Gastrocnemius medialis (tissue), 4 donors: ENCODE measurements around the gene PNLIPRP2. TPM values are rescaled to one million over a fixed set of nuclear protein-coding genes. Genes with fewer than 3 reads are reported as not detected.

Experiments used
- ATAC-seq, 2 donors: fragments of 150-250 bp; one replicate each; pipeline ENCODE4 v1.9.1; 2016
- DNase-seq, 2 donors: peaks; one replicate each; pipeline ENCODE4 v3.0.0-alpha.2; 2019
- H3K27ac ChIP-seq, 4 donors: fragments of 200-600 bp; sonication (generic); 1 replicate in 1 of 4; 2 replicates in 3 of 4; pipeline ENCODE4 v1.5.1; 2016 to 2018; ENCODE audit warnings: mild to moderate bottlenecking in 2 of 4, moderate library complexity in 1 of 4
- H3K27me3 ChIP-seq, 3 donors: fragments of 200-600 bp; sonication (generic) in 2 of 3; 1 replicate in 1 of 3; 2 replicates in 2 of 3; pipeline versions ENCODE4 v1.5.1 to v1.6.0; 2016 to 2019; ENCODE audit warnings: mild to moderate bottlenecking in 1 of 3, moderate library complexity in 1 of 3
- H3K36me3 ChIP-seq, 2 donors: fragments of 200-600 bp; sonication (generic) in 1 of 2; one replicate each; pipeline ENCODE4 v1.5.1; 2017 to 2018
- H3K4me1 ChIP-seq, 2 donors: fragments of 200-600 bp; sonication (generic) in 1 of 2; one replicate each; pipeline ENCODE4 v1.5.1; 2016 to 2017; ENCODE audit warnings: mild to moderate bottlenecking in 2 of 2
- H3K4me3 ChIP-seq, 4 donors: fragments of 200-600 bp; sonication (generic) in 3 of 4; 1 replicate in 1 of 4; 2 replicates in 3 of 4; pipeline ENCODE4 v1.5.1; 2016 to 2019; ENCODE audit warnings: mild to moderate bottlenecking in 2 of 4
- H3K9me3 ChIP-seq, 3 donors: fragments of 200-600 bp; sonication (generic) in 2 of 3; 1 replicate in 1 of 3; 2 replicates in 2 of 3; pipeline ENCODE4 v1.5.1; 2016 to 2019
- POLR2A ChIP-seq, 2 donors: fragments of 450-650 bp; IDR thresholded peaks; one replicate each; pipeline ENCODE4 v1.6.1; 2017; ENCODE audit warnings: antibody characterized with exemption in 2 of 2, mild to moderate bottlenecking in 2 of 2, moderate library complexity in 2 of 2
- in situ Hi-C, 4 donors: fragments of 200-750 bp; cut with MboI; loops; one replicate each; pipeline versions ENCODE4 v1.15.0 to v1.8.0; 2017; ENCODE audit warnings: low sequenced_read_pairs in 4 of 4
- intact Hi-C: fragments of 100-400 bp; cut with DNase I; formaldehyde crosslinking; loops from one replicate; pipeline ENCODE4 v1.15.1; 2023; ENCODE audit warnings: low total_unique reads
- total RNA-seq, 4 donors: library from RNA; depleted of rRNA; stranded (reverse); fragments of >200 nt; gene quantifications; one replicate each; pipeline versions ENCODE4 v1.1.0 to v1.2.3, GENCODE V29; 2016
- TF ChIP-seq, protein P1 (sequence below), 5 experiments: fragments of 450-650 bp in 3 of 5; fragments of 200-600 bp in 2 of 5; sonication (generic) in 2 of 5; IDR thresholded peaks in 4 of 5; conservative IDR thresholded peaks in 1 of 5; 1 replicate in 4 of 5; 2 replicates in 1 of 5; pipeline ENCODE4 v1.5.1; 2016 to 2019; ENCODE audit warnings: antibody characterized with exemption in 5 of 5, mild to moderate bottlenecking in 3 of 5, moderate library complexity in 3 of 5

Gene PNLIPRP2
- total RNA-seq, 4 donors from 2014 or later: not detected

- no peak for TF ChIP-seq POLR2A (IDR thresholded peaks at IDR 0.05)
- TF ChIP-seq, protein P1, sequence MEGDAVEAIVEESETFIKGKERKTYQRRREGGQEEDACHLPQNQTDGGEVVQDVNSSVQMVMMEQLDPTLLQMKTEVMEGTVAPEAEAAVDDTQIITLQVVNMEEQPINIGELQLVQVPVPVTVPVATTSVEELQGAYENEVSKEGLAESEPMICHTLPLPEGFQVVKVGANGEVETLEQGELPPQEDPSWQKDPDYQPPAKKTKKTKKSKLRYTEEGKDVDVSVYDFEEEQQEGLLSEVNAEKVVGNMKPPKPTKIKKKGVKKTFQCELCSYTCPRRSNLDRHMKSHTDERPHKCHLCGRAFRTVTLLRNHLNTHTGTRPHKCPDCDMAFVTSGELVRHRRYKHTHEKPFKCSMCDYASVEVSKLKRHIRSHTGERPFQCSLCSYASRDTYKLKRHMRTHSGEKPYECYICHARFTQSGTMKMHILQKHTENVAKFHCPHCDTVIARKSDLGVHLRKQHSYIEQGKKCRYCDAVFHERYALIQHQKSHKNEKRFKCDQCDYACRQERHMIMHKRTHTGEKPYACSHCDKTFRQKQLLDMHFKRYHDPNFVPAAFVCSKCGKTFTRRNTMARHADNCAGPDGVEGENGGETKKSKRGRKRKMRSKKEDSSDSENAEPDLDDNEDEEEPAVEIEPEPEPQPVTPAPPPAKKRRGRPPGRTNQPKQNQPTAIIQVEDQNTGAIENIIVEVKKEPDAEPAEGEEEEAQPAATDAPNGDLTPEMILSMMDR (IDR thresholded peaks at IDR 0.05 in 4 of 5, conservative IDR thresholded peaks at IDR 0.05 in 1 of 5): no peak
- no peak for ATAC-seq
- intact Hi-C loops: no loop called here
These were observed 15.6 kb downstream of the PNLIPRP2 start for GRCh38 chr10:116636385-116636784.

GRCh38 chr10:116636976-116637375 is 16.2 kb downstream of the PNLIPRP2 start:
- TF ChIP-seq, protein P1 (IDR thresholded peaks at IDR 0.05 in 4 of 5, conservative IDR thresholded peaks at IDR 0.05 in 1 of 5): no peak
- TF ChIP-seq POLR2A (IDR thresholded peaks at IDR 0.05): no peak
- DNase-seq: no peak
- H3K4me3 ChIP-seq: no peak overlapping the region
- intact Hi-C loops: no loop called here
- no peaks in the 10 kb centered on the region for H3K36me3 ChIP-seq
- ATAC-seq: no peak
- in situ Hi-C loops: no loop called here
- H3K4me1 ChIP-seq: no peaks in the 10 kb centered on the region
- H3K27ac ChIP-seq: no peak overlapping the region
- no peaks in the 10 kb centered on the region for H3K27me3 ChIP-seq
- H3K9me3 ChIP-seq: no peaks in the 10 kb centered on the region

More at GRCh38 chr10:116636385-116636784, 15.6 kb downstream of the PNLIPRP2 start:
- in situ Hi-C loops: no loop called here
- no peaks in the 10 kb centered on the region for H3K36me3 ChIP-seq
- no peaks in the 10 kb centered on the region for H3K9me3 ChIP-seq
- H3K4me3 ChIP-seq: no peak overlapping the region
- H3K4me1 ChIP-seq: no peaks in the 10 kb centered on the region
- no peaks in the 10 kb centered on the region for H3K27me3 ChIP-seq
- no peak overlapping the region for H3K27ac ChIP-seq
- DNase-seq: no peak

DNA sequence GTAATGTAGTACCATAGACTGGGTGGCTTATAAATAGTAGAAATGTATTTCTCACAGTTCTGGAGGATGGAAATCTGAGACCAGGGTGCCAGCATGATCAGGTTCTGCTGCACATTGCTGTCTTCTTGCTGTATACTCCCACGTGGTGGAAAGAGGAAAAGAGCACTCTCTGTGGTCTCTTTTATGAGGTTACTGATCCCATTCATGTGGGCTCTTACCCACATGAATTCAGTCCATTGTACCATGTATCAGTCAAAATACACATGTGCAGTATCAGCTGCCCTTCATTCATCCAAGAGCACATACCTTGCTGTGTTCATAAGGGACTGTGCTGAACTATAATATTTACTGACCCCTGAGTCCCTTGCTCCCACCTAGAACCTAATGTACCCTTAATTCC is 17.1 kb downstream of the PNLIPRP2 start:
- TF ChIP-seq, protein P1 (IDR thresholded peaks at IDR 0.05 in 4 of 5, conservative IDR thresholded peaks at IDR 0.05 in 1 of 5): no peak
- no peak for TF ChIP-seq POLR2A (IDR thresholded peaks at IDR 0.05)
- in situ Hi-C loops: no loop called here
- H3K27me3 ChIP-seq: no peaks in the 10 kb centered on the region
- H3K36me3 ChIP-seq: no peaks in the 10 kb centered on the region
- H3K4me1 ChIP-seq: no peaks in the 10 kb centered on the region
- ATAC-seq (no peak), DNase-seq (no peak)
- intact Hi-C loops: no loop called here
- no peak overlapping the region for H3K4me3 ChIP-seq
- no peak overlapping the region for H3K27ac ChIP-seq
- no peaks in the 10 kb centered on the region for H3K9me3 ChIP-seq

DNA sequence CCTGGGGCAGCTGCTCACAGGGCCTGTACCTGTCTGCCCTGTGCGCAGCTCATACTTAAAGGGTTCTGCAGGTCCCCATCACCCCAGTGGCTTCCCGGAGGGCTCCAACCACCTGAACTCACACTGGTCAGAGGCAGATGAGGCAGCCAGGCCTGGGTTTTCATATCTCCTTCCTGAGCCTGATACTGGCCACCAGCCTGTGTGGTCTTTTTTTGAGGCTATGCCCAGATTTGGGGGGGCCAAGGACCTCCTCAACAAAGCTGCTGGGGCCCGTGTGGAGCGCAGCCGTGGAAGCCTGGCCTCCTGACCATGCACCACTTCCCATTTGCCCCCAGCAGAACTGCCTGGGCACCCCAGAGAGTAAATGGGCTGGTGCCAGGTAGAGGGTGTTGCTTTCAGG is 25.7 kb downstream of the PNLIPRP2 start:
- intact Hi-C loops: no loop called here
- Histone ChIP-seq H3K27ac (no peak overlapping the region), H3K4me1 (no peaks in the 10 kb centered on the region), H3K9me3 (no peaks in the 10 kb centered on the region), H3K36me3 (no peaks in the 10 kb centered on the region), H3K27me3 (no peaks in the 10 kb centered on the region), H3K4me3 (no peak overlapping the region)
- no peak for DNase-seq
- no peak for ATAC-seq
- in situ Hi-C loops: no loop called here
- TF ChIP-seq, protein P1 (IDR thresholded peaks at IDR 0.05 in 4 of 5, conservative IDR thresholded peaks at IDR 0.05 in 1 of 5): no peak
- TF ChIP-seq POLR2A (IDR thresholded peaks at IDR 0.05): no peak

DNA sequence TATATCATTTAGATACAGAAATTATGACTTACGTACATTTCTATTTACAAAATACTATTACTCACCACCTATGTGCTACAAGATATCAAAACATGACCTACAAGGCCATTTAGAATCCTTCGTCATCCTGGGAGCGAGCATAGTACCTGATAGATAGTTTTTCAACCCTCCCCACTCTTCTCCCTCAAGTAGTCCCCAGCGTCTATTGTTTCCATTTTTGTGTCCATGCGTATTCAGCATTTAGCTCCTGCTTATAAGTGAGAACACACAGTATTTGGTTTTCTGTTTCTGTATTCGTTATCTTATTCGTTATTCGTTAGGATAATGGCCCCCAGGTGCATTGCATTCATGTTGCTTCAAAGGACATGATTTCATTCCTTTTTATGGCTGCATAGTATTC is 28.1 kb downstream of the PNLIPRP2 start:
- Histone ChIP-seq H3K36me3 (no peaks in the 10 kb centered on the region), H3K4me3 (no peak overlapping the region), H3K27me3 (no peaks in the 10 kb centered on the region), H3K9me3 (no peaks in the 10 kb centered on the region), H3K4me1 (no peaks in the 10 kb centered on the region), H3K27ac (no peak overlapping the region)
- intact Hi-C loops: no loop called here
- DNase-seq (no peak), ATAC-seq (no peak)
- in situ Hi-C loops: no loop called here
- no peak for TF ChIP-seq POLR2A (IDR thresholded peaks at IDR 0.05)
- TF ChIP-seq, protein P1 (IDR thresholded peaks at IDR 0.05 in 4 of 5, conservative IDR thresholded peaks at IDR 0.05 in 1 of 5): no peak
